Measurements from ENCODE around the gene MED26. TPM values are rescaled to one million over a fixed set of nuclear protein-coding genes. Genes with fewer than 3 reads are reported as not detected.

The MED26 gene
- total RNA-seq, 1 experiment from 2014 or later: 13.6 TPM

DNA sequence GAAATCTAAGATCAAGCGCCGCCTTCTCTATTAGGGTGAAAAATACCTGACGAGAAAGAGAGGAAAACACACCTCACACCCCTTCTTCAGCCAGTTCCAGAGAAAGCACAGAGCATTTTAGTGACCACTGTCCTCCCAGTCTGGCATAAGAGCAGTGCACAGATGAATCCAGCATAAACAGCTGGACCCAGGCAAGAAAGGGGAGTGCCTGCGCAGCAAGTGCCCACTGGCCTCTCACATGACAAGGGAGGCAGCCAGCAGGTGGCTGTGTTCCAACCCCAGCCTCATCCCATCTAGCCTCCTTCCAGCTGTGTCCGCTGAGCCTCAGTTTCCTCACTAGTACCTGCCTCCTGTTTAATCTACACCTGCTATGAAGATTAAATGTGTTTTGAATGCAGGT is 8.0 kb downstream of the MED26 start:
- in situ Hi-C loops (cut with HindIII; ENCODE audit: low sequenced_read_pairs): no loop called here

DNA sequence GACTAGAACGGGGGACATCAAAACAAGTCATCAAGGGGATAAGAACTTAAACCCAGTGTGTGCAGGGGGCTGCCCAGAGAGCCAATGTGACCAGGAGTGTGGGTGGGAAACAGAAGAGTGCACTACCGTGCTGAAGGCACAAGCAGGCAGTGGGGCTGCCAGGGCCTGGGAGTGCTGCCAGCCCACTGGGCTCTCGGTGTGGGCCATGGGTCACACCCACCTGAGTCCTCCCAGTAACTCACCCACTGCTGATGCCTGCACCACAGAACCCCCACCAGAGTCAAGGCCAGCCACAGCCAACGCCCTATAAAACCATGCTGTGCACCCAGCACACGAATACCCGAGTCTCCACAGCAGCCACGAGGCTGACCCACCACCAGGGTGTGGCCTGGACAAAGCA is 8.5 kb downstream of the MED26 start:
- DNase-seq (ENCODE audit: low spot score): no peak
- in situ Hi-C loops (cut with HindIII; ENCODE audit: low sequenced_read_pairs): no loop called here

More for the DNA sequence above, 8.0 kb downstream of the MED26 start:
- DNase-seq (ENCODE audit: low spot score): no peak

DNA sequence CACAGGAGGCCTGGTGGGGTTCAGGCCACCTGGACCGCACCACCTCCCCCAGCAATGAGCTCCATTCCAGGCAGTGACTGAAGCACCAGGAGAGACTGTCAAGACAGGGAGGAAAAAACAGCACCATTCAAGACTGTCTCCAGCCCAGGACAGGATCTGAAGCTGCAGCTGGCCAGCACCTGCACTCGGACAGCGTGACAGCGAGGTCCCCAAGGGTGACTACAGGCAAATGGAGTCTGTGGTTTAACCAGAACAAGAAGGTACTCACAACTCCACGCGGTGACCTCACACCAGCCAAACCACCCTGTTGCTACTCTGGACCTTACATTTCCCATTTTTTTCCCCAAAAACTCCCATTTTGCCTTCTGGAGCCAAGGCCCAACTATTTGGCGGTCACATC is 9.8 kb downstream of the MED26 start:
- no peak for DNase-seq (ENCODE audit: low spot score)
- in situ Hi-C loops (cut with HindIII; ENCODE audit: low sequenced_read_pairs): no loop called here

DNA sequence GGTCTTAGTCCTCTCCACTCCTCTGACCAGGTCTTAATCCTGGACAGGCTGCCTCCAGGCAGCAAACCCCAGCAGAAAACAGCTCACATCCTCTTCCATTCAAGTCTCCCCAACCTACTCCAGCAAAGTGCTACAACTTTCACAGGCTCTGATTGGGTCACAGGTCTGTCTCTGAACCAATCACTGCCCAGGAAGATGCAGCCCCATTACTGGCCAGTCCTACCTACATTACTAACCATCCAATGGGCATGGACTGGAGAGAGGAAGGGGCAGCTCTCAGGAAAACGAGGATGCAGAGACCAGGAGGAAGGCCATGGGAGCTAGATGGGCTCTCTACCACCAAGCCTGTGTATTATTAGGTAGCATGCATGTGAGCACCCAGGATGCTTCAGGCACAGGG is 12.2 kb downstream of the MED26 start:
- DNase-seq (ENCODE audit: low spot score): no peak
- in situ Hi-C loops (cut with HindIII; ENCODE audit: low sequenced_read_pairs): no loop called here

DNA sequence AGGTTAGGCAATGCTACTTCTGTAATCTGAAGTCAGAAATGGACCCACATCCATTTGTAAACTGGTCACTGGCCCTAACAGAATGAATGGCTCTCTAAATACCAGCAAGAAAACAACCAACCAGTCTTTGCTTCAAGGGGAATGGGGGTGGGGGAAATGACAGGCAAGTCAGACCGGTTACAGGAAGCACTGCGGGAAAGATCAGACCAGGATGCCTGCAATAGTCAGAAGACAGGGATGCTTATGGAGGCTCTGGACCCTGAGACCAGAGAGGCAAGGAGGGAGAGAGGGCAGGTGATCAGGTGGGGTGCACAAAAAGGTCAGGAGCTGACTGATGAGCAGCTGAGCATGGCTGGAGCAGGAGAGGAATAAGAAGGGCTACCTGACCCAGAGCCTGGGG is 13.1 kb downstream of the MED26 start:
- in situ Hi-C loops (cut with HindIII; ENCODE audit: low sequenced_read_pairs): no loop called here
- no peak for DNase-seq (ENCODE audit: low spot score)

DNA sequence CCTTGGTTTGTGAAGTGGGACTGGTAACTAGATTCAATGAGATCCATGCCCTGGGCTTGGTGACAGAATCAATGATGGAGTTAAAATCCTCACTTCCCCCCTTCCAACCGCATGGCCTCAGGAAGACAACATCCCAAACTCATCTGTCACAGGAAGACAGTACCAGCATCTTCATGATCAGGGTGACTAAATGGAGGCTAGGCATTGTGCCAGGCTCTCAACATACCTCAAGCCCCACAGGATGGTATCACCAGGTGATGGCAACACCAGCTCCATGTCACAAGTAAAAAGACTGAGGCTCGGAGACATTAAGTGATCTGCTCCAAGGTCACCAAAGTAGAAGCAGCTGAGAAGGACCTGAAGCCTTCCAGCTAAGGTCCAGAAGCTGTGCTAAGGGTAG is 14.2 kb downstream of the MED26 start:
- in situ Hi-C loops (cut with HindIII; ENCODE audit: low sequenced_read_pairs): no loop called here
- no peak for DNase-seq (ENCODE audit: low spot score)

DNA sequence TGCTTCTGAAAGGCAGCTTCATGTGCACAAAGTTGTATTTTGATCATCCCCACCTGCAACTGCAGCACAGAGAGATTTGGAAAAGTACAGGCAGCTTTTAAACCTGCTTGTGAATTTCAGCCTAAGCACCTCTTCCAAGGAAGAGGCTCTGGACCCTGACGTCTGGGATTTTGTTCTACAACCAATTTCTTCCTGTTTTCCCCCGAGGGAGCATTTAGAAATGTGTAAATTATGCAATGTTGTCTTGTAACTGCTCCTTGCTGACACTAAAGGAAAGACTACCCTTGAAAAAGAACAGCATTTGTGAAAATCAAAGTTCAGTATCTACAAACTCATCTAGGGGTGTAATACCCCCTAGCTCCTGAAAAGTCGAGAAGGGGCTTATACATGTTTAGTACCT is 15.4 kb downstream of the MED26 start:
- no peak for DNase-seq (ENCODE audit: low spot score)
- in situ Hi-C loops (cut with HindIII; ENCODE audit: low sequenced_read_pairs): no loop called here

DNA sequence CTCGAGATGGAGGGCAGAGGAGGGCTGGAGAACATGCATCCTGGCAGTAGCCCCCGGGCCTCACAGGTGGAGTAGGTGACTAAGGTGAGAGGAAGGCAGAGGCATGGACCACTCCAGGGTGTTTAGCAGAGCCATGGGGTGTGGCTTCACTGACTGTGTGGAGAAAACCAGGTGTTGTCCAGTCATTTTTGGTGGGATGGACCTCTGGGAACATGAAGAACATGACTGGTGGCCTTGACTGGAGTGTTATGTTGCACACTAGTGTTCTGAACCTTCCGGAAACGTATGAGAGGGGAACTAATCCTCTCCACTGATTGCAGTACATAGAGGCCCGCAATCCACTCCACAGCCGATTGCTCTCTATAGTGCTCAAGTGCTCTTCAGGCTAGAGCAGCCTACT is 16.9 kb downstream of the MED26 start:
- in situ Hi-C loops (cut with HindIII; ENCODE audit: low sequenced_read_pairs): no loop called here
- DNase-seq (ENCODE audit: low spot score): no peak

DNA sequence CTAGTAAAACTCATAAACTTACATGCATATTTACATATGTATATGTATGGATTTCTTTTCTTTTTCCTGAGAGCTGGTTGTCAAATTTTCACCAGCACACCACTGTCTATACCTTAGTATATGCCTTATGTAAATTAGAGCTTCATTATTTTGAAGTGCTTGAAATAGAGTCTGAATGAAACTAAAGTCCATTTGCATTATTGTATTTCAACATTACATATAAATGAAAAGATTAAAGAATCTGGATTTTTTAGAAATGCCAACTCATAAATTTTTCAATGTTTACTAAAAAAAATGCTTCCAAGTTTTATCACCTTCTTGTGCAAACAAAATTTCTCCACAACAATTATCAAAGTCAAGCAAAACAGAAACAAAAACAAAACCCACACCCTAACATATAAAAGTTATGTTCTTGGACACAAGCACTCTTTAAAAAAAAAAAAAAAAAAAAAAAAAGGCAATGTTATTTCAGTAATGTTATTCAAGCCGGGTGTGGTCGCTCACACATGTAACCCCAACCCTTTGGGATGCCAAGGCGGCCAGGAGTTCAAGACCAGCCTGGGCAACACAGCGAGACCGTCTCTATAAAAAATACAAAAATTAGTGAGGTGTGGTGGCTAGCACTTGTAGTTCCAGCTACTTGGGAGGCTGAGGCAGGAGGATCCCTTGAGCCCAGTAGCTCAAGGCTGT is 18.3 kb downstream of the MED26 start:
- in situ Hi-C loops (cut with HindIII; ENCODE audit: low sequenced_read_pairs): no loop called here
- DNase-seq (ENCODE audit: low spot score): no peak

DNA sequence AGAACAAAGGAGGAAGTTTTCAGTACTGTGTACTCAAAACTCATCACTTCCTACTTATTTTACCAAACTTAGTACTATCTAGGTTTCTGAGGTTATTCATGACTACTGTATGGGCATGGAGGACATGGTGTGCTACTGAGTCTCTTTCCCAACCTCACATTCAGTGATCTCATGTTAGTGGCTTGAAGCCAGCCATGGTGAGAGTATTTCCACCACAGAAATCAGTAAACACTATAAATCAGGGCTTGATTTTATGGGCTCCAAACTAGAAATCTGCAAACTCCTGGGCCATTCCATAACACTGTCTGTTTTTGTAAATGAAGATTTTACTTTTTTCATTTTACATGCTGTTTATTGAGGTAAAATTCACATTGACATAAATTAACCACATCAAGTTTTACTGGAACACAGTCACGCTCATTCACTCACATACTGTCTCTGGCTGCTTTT is 19.7 kb downstream of the MED26 start:
- in situ Hi-C loops (cut with HindIII; ENCODE audit: low sequenced_read_pairs): no loop called here
- DNase-seq (ENCODE audit: low spot score): peak; percentile 43

DNA sequence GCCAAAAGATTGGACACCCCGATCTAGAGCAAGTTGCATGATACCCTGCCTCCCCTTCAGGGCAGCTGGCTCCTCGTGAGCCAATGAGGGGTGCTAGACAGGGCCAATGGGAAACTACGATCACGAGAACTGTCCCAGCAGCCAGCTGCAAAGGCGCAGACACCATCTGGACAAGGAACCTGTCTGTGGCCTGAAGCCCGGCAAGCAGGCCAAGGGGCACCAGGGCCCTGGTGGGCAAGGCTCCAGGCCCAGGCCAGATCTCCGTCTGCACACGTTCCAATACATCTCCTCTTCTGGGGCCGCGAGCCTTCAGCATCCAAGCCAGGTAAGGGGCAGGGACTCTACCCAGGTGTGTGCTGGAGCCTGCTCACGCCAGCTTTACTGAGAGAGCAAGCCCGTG is 20.2 kb downstream of the MED26 start:
- in situ Hi-C loops (cut with HindIII; ENCODE audit: low sequenced_read_pairs): no loop called here
- no peak for DNase-seq (ENCODE audit: low spot score)

DNA sequence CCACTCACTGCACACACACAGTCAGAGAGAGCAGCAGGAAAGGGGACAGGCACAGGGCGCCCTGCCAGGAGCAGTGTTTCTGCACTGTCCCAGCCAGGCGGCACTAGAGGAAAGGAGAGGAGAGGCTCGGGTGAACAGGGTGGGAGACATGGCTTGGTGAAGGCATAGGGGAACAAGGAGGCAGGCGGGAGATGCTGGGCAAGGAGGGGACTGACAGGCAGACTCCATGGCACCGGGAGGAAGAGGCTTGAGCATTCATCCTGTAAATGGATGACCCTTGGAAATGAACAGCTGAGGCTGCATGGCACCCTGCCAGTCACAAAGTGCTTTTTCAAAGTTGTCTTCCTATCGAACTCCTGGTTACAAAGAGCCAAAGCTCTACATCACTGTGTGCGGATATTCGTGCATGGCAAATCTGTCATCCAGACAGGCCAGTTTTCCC is 22.4 kb downstream of the MED26 start:
- DNase-seq (ENCODE audit: low spot score): peak; percentile 43
- in situ Hi-C loops (cut with HindIII; ENCODE audit: low sequenced_read_pairs): no loop called here

DNA sequence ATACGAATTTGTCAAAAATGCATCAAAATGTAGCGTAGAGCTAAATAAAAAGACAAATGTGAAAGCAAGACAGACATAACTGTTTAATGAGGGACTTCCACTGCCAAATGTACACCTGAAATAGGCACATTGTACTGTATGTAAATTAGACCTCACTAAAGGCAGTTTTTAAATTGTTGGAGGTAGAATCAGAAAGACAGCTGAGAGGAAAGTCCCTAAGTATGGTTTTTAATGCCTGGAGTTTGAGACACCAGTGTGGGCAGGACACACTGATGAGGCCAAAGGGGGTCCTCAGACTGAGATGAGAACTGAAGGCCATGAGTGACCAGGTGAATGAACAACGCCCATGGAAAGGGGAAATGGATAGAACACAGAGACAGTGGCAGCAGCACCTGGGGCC is 22.9 kb downstream of the MED26 start:
- in situ Hi-C loops (cut with HindIII; ENCODE audit: low sequenced_read_pairs): no loop called here
- DNase-seq (ENCODE audit: low spot score): no peak

DNA sequence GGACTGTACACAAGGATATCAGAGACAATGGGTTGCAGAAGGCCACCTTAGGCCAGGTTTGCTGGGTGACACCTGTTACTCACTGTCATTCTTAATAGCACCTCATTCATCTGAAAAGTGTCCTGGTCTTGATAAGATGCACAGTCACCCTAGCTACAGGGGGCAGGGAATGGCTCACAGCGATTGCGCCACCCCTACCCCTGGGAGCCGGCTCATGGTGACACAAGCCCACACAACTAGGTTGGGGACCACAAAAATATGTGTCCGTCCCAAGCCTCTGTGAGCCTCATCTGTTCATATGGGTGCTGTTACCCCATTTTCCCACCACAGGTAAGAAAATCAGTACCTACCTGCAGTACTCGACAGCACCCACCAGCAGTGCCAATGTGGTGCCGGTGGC is 23.4 kb downstream of the MED26 start:
- DNase-seq (ENCODE audit: low spot score): no peak
- in situ Hi-C loops (cut with HindIII; ENCODE audit: low sequenced_read_pairs): no loop called here

DNA sequence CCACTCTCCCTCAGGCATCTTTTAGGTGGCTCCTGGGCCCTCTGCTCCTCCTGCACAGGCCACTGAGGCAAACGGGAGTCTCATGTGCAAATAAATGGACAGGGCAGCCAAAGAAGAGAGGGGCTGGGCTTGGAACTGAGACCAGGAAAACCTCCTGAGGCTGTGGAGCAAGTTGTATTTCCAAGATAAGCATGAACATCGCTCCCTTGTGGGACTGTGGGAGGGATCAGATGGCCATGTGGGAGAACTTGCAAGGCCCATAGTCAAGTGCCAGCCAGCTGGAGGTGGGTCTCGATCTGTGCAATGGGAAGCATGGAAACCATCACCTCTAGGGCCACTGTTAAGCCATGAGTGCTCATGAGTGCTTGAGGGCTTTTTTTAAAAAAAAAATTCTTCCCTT is 24.9 kb downstream of the MED26 start:
- in situ Hi-C loops (cut with HindIII; ENCODE audit: low sequenced_read_pairs): no loop called here
- DNase-seq (ENCODE audit: low spot score): no peak

DNA sequence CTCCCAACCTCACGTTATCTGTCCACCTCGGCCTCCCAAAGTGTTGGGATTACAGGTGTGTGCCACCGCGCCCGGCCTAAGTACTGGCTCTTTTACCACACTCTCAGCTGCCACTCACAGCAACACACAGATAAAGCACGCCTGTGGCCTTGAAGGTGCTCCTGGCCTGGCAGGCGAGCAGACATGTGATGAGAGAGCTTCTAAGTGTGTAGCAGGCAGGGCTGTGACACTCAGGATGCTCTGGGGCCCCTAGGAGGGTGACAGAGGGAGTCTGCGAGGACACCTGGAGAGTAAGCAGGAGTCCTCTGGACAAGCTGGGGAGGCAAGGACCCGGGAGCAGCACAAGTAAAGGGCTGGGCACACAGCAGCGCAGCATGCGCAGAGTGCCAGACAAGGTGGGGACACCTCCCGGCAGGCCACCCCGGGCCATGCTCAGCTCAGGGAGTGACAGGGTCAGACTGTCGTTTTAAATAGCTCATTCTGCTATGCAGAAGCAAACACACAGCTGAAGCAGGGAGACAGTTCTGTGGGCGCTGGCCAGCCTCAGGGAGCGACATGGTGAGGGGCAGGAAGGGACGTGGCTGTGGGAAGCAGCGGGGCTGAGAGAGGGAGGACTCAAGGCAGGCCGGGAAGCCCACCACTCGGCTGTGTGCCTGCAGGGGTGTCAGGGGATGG is 26.5 kb downstream of the MED26 start:
- DNase-seq (ENCODE audit: low spot score): no peak
- in situ Hi-C loops (cut with HindIII; ENCODE audit: low sequenced_read_pairs): no loop called here

DNA sequence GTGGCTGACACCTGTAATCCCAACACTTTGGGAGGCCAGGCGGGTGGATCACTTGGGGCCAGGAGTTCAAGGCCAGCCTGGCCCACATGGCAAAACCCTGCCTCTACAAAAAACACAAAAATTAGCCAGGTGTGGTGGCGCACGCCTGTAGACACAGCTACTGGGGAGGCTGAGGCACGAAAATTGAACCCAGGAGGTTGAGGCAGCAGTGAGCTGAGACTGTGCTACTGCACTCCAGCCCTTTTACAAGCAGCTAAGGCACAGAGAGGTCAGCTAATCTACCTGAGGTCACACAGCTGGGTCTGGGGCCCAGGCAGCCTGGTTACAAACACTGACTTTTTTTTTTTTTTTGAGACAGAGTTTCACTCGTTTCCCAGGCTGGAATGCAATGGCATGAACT is 27.2 kb downstream of the MED26 start:
- in situ Hi-C loops (cut with HindIII; ENCODE audit: low sequenced_read_pairs): no loop called here
- DNase-seq (ENCODE audit: low spot score): no peak

DNA sequence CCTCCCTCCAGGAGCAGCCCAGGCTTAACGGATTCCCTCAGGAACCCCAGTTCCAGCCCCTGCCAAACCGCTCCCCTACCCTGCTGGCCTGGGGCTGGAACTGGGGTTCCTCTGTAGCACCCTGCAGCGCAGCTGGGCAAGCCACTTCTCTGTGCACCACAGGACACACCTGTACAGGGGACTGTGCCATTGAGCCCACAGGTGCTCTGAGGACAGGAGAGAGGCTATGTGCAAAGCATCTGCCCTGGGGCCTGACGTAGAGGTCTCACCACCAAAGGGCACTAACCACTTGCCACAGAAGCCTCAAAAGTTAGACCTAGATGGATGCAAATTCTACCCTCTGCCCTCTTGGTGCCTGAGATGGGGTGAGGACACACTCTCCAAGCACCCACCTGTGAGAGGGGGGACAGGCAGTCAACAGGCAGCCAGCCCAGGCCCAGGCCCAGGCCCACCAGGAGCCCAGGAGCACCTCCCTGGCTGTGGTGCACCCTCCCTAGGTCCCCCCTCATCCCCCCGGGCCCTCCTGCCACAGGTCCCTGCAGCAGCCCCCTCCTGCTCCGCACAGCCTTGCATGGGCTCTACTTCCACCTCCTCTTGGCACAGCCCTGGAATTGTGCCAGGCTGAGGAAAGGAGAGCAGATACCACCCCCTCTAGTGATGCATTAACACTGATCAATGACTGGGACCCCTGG is 28.2 kb downstream of the MED26 start:
- in situ Hi-C loops (cut with HindIII; ENCODE audit: low sequenced_read_pairs): no loop called here
- DNase-seq (ENCODE audit: low spot score): no peak

DNA sequence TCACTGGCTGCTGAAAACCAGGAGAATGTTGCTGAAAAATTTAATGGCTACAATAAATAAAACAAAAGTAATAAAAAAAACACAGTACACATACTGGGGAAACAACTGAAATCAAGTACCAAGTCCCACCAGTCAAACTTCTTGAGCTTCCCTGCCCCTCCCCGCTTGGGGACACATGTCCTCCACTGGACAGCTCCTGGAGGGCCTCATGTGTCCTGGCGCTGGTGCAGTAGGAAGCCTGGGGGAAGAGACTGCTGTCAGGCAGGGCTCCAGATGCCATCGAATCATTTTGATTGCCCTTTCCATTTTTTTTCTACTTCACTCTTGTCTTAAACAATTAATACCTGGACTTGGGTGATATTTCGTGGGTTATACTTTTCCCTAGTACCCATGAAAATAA is 29.2 kb downstream of the MED26 start:
- DNase-seq (ENCODE audit: low spot score): no peak
- in situ Hi-C loops (cut with HindIII; ENCODE audit: low sequenced_read_pairs): no loop called here

DNA sequence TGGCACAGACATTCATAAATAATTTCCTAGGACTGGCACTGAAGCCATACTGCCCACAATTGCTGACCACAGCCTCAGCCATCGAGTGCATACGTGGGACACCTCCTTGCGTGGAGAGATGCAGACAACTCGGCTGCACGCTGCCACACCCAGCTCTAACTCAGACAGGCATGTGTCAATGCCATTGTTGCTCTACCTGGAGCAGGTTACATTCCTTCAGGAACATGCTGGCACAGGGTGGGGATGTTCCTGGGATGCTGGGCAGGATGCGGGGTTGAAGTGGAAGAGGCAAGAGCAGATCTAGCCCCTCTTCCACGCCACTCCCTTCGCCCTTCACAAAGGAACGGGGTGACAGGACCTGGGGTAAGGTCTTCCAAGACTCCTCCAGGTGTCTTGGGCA is 31.6 kb downstream of the MED26 start:
- in situ Hi-C loops (cut with HindIII; ENCODE audit: low sequenced_read_pairs): no loop called here
- DNase-seq (ENCODE audit: low spot score): no peak

DNA sequence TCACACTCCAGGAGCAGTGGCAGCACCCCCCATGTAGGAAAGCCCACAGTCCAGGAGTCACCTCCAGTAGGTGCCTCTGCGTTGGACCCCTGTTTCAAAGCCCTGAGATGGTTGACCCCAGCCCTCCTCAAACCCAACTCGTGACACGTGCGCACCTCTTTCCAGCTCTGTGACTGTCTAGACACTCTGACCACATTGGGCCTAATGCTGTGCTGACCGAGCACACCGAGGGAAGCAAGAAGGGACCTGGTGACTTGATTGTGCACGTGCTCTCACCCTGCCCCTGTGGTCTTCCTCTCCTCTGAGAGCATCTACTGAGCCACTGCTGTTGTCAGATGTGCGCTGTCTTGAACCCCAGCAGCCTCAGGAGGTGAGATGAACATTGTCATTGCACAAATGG is 32.9 kb downstream of the MED26 start:
- in situ Hi-C loops (cut with HindIII; ENCODE audit: low sequenced_read_pairs): no loop called here
- DNase-seq (ENCODE audit: low spot score): no peak
